Measurements from ENCODE around the gene CACNG7.

Gene CACNG7

GRCh38 chr19:53875602-53876325, 33.3 kb upstream of the CACNG7 start:
- ATAC-seq: no peak
- TF ChIP-seq, protein P1, sequence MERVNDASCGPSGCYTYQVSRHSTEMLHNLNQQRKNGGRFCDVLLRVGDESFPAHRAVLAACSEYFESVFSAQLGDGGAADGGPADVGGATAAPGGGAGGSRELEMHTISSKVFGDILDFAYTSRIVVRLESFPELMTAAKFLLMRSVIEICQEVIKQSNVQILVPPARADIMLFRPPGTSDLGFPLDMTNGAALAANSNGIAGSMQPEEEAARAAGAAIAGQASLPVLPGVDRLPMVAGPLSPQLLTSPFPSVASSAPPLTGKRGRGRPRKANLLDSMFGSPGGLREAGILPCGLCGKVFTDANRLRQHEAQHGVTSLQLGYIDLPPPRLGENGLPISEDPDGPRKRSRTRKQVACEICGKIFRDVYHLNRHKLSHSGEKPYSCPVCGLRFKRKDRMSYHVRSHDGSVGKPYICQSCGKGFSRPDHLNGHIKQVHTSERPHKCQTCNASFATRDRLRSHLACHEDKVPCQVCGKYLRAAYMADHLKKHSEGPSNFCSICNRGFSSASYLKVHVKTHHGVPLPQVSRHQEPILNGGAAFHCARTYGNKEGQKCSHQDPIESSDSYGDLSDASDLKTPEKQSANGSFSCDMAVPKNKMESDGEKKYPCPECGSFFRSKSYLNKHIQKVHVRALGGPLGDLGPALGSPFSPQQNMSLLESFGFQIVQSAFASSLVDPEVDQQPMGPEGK (CRISPR knock-in tag; IDR thresholded peaks at IDR 0.05; ENCODE audit: borderline replicate concordance): no peak
- no peak for TF ChIP-seq ZC3H10 (CRISPR knock-in tag; IDR thresholded peaks at IDR 0.05)

GRCh38 chr19:53876651-53877224, 32.3 kb upstream of the CACNG7 start:
- TF ChIP-seq PPARA (CRISPR knock-in tag; IDR thresholded peaks at IDR 0.05; ENCODE audit: borderline replicate concordance) (no peak), ARNTL (CRISPR knock-in tag; IDR thresholded peaks at IDR 0.05; ENCODE audit: borderline replicate concordance, low read depth) (no peak), TOX (CRISPR knock-in tag; IDR thresholded peaks at IDR 0.05; ENCODE audit: borderline replicate concordance) (no peak), OSR1 (CRISPR knock-in tag; IDR thresholded peaks at IDR 0.05) (no peak), SNAI2 (CRISPR knock-in tag; IDR thresholded peaks at IDR 0.05) (no peak), TCF4 (CRISPR knock-in tag; IDR thresholded peaks at IDR 0.05; ENCODE audit: borderline replicate concordance) (no peak), BACH2 (CRISPR knock-in tag; IDR thresholded peaks at IDR 0.05; ENCODE audit: borderline replicate concordance) (no peak), TSHZ2 (CRISPR knock-in tag; IDR thresholded peaks at IDR 0.05) (no peak), ZC3H10 (CRISPR knock-in tag; IDR thresholded peaks at IDR 0.05) (no peak), ZNF565 (CRISPR knock-in tag; conservative IDR thresholded peaks at IDR 0.05; ENCODE audit: low read depth) (no peak), ZNF8 (CRISPR knock-in tag; IDR thresholded peaks at IDR 0.05) (no peak), ISL1 (CRISPR knock-in tag; IDR thresholded peaks at IDR 0.05) (no peak), ZNF70 (CRISPR knock-in tag; IDR thresholded peaks at IDR 0.05) (no peak), ZFP3 (CRISPR knock-in tag; IDR thresholded peaks at IDR 0.05) (no peak), CSDC2 (CRISPR knock-in tag; IDR thresholded peaks at IDR 0.05) (no peak), GLIS3 (CRISPR knock-in tag; IDR thresholded peaks at IDR 0.05) (no peak), RARB (CRISPR knock-in tag; IDR thresholded peaks at IDR 0.05) (no peak)
- TF ChIP-seq, protein P2, sequence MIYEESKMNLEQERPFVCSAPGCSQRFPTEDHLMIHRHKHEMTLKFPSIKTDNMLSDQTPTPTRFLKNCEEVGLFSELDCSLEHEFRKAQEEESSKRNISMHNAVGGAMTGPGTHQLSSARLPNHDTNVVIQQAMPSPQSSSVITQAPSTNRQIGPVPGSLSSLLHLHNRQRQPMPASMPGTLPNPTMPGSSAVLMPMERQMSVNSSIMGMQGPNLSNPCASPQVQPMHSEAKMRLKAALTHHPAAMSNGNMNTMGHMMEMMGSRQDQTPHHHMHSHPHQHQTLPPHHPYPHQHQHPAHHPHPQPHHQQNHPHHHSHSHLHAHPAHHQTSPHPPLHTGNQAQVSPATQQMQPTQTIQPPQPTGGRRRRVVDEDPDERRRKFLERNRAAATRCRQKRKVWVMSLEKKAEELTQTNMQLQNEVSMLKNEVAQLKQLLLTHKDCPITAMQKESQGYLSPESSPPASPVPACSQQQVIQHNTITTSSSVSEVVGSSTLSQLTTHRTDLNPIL (CRISPR knock-in tag; IDR thresholded peaks at IDR 0.05; ENCODE audit: low read depth): no peak
- TF ChIP-seq, protein P3, sequence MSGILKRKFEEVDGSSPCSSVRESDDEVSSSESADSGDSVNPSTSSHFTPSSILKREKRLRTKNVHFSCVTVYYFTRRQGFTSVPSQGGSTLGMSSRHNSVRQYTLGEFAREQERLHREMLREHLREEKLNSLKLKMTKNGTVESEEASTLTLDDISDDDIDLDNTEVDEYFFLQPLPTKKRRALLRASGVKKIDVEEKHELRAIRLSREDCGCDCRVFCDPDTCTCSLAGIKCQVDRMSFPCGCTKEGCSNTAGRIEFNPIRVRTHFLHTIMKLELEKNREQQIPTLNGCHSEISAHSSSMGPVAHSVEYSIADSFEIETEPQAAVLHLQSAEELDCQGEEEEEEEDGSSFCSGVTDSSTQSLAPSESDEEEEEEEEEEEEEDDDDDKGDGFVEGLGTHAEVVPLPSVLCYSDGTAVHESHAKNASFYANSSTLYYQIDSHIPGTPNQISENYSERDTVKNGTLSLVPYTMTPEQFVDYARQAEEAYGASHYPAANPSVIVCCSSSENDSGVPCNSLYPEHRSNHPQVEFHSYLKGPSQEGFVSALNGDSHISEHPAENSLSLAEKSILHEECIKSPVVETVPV (CRISPR knock-in tag; IDR thresholded peaks at IDR 0.05): no peak
- ATAC-seq: no peak

- ATAC-seq: no peak
- TF ChIP-seq, protein P1 (CRISPR knock-in tag; IDR thresholded peaks at IDR 0.05; ENCODE audit: borderline replicate concordance): peak; percentile 56; the same call in 1 of the 2 replicates
- TF ChIP-seq POU6F1 (CRISPR knock-in tag; IDR thresholded peaks at IDR 0.05; ENCODE audit: borderline replicate concordance, low read depth): no peak
These were observed 31.7 kb upstream of the CACNG7 start for GRCh38 chr19:53877361-53877766.
